Limb (tissue), 2 donors: ENCODE data around the gene CLBA1.
"Not testable (repeated sequence)": the region's sequence is repeated elsewhere in the genome, so short reads cannot be mapped to it uniquely, and the experiment has no call there.

Experiments used
- DNase-seq, 2 donors: peaks; one replicate each; pipeline ENCODE4 v3.0.0-alpha.2; 2016; ENCODE audit errors: extremely low spot score in 2 of 2

The CLBA1 gene

DNA sequence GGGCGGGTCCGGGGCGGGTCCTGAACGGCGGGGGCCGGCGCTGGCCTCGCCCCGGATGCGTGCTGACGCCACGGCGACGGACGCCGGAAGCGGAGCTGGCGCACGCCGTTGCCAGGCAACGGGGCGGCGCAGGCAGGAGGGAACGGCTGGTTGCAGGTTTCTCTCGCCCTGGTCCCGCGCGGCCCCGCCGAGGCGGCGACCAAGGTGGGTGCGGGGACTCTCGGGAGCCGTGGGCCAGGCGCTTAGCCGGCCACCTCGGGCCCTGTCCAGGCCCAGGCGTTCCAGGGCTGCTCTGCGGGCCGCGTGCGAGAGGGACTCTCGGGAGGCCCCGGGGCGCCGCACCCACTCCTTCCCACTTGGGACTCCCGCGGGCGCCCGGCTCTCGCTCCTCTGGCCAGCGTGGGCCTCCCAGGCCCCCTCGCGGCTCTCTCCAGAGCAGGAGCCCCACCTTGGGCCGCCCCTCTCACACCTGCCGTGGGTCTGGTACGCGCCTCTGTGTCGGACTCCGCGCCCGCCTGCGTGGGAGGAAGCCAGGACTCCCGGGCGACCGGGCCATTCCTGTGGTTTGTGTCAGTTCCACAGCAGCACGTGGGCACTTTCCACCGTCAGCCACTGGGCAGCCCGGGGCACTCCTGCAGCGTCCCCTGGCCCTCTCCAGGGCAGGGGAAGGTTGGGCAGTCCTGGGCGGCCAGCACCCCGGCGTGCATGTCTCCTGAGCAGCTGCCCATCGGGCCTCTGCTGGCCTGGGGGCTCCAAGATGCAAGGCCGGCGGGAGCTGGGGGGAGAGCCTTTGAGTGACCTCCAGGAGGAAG lies at the start of gene CLBA1:
Gene CLBA1, plus strand, starts transcription at position 114 of the 812 bp plus-strand sequence. Its CDS starts 644 bp downstream, at position 758.
- peak; percentile 91 to 95 for DNase-seq

DNA sequence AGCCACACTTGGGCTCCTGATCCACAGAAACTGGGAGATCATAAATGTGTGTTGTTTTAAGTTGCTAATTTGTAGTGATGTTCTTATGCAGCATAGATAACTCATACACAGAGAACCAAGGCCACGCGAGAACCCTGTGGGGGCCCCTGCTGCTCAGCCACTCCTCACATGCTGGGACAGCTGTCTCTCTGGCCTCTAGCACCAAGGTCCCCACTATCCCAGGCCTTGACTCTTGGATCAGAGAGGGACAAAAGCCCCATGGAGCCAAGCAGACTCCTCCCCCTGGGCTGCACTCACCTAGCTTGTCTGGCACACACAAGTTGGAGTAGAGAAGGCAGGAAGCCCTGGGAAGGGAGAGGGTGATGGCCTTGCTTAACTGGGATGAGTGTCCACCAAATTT lies 49.6 kb upstream of the CLBA1 start:
- peak in 1 of 2 donors; percentile 14 for DNase-seq

DNA sequence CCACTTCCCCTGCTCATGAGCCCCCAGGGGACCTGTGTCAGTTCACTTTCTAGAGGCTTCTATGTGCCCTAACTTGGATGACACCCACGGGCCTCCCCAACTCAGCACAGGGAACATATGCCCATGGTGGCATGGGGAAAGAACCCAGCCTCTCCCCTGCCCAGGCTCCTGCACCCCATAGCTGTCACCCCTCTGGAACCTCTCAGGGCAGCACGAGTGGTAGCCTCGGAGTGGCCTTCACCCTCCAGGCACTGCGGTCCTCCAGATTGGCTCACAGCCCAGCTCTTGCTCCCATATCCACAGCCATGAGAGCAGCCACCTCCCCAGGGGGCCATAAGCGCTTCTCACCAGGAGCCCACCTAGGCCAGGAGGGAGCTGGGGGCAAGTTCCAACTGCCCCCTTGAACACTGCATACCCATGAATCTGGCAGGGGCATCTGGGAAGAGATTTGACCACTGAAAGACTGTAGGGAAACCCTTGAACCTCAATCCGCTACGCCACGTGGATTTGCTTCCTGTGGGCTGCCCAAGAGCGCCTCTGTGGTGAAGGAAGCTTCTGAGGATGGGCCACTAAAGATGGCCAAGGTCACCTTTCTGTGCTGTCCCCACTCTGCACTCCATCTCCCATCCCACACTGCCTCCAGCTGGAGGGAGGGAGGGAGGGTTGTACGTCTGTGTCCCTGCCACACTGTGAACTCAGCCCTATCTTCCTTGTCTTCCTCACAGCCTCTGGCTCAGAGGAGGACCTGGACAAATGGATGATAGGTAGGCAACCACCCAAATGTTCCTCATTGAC lies 49.0 kb upstream of the CLBA1 start:
- peak in 1 of 2 donors; percentile 21 for DNase-seq

DNA sequence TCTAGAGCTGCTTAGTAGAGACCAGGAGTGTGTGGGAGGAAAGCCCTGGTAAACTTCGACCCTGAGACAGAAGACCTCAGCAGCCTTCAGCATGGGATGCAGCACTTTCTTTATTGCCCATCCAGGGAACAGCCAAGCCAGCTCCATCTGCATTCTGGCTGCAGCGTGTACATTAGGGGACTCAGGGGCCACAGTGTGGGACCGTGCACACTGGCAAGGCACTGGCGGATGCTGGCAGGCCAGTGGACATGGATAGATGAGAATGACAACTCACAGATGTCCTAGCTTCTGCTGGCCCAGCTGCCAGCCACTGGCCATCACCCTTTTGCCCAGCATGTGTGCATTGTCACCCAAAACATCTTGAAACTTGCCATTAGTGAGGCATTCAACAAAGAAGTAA lies 48.4 kb upstream of the CLBA1 start:
- peak in 1 of 2 donors; percentile 9 for DNase-seq

DNA sequence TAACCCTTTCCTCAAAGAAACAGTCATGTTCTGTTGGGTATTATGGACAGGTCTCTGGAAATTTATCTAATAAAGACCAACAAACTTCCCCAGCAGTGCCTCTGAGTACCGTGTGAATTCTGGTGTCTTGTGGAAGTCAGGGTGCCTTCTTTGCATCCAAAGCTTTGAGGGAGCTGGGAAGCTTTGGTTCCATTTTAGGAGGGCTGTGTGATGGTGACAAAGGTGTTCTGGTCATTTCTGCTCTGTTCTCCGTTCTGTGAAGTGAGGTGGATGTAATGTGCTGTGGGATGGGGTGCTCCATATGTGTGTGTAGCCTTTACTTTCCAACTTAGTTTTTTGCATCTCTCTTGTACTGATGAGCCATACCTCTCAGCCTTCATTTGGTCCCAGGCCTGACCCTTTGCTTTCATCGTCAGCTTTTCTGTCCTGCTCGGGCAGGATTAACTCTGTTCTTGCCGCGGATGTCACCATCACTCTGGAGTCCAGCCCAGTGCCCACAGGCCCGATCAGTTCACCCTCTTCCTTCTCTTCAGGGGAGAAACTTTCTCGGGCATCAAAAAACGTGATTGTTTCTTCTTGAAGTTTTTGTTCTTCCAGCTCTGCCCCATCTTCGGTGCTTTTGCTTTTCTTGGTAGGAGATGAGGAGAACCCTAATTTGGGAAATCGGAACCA lies 47.8 kb upstream of the CLBA1 start:
- DNase-seq = peak in 1 of 2 donors; percentile 4

DNA sequence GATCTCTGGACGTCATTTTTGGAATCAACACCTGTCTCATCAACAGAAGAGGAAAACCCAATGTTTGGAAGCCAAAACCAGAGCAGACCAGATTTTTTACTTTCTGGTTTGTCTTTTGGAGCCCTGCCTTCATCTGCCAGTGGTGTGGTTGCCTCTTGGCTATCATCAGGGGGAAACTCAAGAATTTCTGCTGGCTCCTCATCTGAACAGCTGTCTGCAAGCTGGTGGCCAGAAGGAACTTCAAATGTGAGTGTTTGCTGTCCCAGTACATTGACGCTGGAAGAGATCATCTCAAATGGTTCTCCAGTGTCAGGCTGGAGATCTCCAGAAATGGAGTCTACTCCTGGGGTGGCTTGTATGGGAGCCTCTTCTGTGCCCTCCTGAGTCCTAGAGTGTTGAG lies 47.2 kb upstream of the CLBA1 start:
- peak in 1 of 2 donors; percentile 4 for DNase-seq

DNA sequence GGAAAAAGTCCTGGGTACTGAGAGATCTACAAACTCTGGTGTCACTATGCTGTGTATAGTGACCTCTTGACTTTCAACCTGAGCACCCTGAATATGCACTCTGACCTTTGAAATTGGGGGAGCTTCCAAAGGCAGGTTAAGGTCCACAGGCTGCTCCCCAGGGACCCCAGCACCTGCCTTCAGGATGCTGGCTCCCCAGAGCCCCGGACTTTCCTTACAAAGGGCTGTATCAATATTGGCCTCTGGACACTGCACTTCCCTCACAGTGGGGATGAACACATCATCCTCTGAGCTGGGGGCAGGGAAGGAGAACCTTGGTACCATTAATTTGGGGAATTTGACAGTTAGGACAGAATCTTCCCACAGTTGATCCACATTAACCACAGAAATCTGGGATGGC lies 46.6 kb upstream of the CLBA1 start:
- peak in 1 of 2 donors; percentile 6 for DNase-seq

DNA sequence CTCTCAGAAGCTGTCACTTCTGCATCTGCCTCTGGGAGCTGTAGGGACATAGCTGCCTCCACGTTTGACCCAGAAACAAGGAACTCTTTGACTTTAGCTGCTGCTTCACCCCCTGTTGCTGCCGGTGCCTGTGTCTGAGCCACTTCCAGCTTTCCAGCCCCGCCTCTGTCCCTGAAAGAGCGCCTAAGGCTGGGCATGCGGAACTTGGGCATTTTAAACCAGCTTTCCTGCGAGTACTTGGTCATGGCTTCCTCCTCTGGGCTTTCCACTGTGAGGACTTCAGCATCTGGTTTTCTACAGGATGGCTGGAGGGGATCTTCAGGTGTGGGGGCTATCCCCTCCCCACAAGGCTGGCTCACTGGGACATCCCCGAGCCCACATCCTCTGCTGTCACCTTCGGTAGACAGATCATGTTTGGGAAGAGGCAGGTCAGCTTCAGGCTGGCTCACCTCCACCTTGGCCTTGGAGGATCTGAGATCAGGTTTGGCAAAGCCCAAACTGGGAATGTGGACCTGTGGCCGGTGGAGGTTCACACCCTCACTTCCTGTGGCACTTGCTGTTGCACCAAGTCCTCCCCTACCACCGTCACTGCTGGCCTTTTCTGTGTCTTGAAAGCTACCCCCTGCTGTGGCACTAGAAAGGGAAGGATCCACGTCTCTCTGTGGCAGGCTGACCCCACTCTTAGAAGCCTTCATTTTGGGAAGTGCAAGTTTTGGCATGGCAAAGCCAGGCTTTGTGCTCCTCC lies 45.8 kb upstream of the CLBA1 start:
- peak in 1 of 2 donors; percentile 23 for DNase-seq

DNA sequence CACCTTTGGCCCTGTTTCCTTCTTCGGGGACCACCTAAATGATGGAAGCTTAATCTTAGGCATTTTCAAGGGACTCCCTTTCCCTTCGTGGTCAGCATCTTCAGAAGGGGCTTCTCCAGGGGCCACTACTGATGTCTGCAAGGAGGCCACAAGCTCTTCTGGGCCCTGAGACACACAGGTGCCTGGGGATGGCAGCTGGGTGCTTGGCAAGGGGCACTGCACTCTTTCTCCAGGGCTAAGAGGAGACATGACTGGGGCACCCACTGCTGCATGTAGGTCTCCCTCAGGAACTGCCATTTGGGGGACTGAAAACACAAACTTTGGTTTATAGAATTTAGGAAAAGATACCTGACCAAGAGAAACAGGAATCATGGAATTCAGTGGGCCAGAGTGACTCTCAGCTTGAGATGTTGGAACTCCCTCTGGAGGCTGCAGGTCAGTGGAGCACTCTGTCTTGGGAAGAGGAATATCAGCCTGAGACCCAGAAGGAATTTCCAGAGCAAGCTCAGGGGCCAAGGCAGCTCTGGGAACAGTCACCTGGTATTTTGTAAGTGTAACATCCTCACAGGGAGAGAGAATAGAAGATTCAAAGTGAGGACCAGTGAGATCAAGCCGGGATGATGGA lies 45.0 kb upstream of the CLBA1 start:
- no peak for DNase-seq

DNA sequence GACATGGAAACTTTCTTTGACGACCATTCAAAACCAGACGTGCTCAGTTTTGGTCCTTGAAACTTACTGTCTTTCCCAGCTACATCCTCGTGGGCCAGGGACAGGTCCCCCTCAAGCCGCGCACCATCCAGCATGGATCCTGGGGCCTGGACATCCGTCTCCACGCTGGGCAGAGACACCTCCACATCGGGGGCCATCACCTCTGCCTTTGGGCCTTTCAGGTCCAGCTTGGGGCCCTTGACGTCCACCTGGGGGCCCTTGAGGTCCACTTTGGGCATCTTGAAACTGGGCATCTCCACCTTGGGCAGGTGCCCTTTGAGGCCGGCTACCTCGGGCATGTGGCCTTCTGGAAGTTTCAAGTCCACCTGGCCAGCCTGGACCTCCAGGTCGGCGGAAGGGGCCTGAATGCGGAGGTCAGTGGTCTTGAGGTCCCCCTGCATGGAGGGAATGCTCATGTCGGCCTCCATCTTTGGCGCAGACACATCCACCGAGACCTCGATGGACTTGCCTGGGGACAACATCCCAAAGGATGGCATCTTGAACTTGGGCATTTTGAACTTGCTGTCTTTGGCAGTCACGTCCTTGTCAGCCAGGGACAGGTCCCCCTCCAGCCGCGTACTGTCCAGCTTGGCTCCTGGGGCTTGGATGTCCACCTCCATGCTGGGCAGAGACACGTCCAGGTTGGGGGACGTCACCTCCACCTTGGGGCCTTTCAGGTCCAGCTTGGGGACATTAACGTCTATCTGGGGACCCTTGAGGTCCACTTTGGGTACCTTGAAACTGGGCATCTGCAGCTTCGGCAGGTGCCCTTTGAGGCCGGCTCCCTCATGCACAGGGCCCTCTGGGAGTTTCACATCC lies 43.9 kb upstream of the CLBA1 start:
- DNase-seq = no peak

DNA sequence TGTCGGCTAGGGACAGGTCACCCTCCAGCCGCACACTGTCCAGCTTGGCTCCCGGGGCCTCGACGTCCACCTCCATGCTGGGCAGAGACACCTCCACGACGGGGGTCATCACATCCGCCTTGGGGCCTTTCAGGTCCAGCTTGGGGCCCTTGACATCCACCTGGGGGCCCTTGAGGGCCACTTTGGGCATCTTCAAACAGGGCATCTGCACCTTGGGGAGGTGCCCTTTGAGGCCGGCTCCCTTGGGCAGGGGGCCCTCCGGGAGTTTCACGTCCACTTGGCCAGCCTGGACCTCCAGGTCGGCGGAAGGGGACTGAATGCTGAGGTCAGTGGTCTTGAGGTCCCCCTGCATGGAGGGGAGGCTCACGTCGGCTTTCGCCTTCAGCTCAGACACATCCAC lies 43.0 kb upstream of the CLBA1 start:
- DNase-seq = no peak

DNA sequence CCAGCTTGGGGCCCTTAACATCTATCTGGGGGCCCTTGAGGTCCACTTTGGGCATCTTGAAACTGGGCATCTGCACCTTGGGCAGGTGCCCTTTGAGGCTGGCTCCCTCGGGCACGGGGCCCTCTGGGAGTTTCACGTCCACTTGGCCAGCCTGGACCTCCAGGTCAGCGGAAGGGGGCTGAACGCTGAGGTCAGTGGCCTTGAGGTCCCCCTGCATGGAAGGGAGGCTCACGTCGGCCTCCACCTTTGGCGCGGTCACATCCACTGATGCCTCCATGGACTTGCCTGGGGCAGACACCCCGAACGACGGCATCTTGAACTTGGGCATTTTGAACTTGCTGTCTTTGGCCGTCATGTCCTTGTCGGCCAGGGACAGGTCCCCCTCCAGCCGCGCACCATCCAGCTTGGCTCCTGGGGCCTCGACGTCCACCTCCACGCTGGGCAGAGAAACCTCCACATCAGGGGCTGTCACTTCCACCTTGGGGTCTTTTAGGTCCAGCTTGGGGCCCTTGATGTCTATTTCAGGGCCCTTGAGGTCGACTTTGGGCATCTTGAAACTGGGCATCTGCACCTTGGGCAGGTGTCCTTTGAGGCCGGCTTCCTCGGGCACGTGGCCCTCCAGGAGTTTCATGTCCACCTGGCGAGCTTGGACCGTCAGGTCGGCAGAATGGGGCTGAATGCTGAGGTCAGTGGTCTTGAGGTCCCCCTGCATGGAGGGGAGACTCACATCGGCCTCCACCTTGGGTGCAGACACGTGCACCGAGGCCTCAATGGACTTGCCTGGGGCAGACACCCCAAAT lies 42.2 kb upstream of the CLBA1 start:
- DNase-seq = not testable (repeated sequence)

DNA sequence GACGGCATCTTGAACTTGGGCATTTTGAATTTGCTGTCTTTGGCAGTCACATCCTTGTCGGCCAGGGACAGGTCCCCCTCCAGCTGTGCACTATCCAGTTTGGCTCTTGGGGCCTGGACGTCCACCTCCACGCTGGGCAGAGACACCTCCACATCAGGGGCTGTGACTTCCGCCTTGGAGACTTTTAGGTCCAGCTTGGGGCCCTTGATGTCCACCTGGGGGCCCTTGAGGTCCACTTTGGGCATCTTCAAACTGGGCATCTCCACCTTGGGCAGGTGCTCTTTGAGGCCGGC lies 41.6 kb upstream of the CLBA1 start:
- DNase-seq = not testable (repeated sequence)

DNA sequence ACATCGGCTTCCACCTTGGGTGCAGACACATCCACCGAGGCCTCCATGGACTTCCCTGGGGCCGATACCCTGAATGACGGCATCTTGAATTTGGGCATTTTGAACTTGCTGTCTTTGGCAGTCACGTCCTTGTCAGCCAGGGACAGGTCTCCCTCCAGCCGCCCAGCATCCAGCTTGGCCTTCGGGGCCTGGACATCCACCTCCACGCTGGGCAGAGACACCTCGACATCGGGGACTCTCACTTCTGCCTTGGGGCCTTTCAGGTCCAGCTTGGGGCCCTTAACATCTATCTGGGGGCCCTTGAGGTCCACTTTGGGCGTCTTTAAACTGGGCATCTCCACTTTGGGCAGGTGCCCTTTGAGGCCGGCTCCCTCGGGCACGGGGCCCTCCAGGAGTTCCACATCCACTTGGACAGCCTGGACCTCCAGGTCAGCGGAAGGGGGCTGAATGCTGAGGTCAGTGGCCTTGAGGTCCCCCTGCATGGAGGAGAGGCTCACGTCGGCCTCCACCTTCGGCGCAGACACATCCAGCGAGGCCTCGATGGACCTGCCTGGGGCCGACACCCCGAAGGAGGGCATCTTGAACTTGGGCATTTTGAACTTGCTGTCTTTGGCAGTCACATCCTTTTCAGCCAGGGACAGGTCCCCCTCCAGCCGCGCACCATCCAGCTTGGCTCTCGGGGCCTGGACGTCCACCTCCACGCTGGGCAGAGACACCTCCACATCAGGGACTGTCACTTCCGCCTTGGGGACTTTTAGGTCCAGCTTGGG lies 41.0 kb upstream of the CLBA1 start:
- not testable (repeated sequence) for DNase-seq

DNA sequence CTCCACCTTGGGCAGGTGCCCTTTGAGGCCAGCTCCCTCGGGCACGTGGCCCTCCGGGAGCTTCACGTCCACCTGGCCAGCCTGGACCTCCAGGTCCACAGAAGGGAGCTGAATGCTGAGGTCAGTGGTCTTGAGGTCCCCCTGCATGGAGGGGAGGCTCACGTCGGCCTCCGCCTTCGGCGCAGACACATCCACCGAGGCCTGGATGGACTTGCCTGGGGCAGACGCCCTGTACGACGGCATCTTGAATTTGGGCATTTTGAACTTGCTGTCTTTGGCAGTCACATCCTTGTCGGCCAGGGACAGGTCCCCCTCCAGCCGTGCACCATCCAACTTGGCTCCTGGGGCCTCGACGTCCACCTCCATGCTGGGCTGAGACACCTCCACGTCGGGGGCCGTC lies 40.3 kb upstream of the CLBA1 start:
- DNase-seq = not testable (repeated sequence)

DNA sequence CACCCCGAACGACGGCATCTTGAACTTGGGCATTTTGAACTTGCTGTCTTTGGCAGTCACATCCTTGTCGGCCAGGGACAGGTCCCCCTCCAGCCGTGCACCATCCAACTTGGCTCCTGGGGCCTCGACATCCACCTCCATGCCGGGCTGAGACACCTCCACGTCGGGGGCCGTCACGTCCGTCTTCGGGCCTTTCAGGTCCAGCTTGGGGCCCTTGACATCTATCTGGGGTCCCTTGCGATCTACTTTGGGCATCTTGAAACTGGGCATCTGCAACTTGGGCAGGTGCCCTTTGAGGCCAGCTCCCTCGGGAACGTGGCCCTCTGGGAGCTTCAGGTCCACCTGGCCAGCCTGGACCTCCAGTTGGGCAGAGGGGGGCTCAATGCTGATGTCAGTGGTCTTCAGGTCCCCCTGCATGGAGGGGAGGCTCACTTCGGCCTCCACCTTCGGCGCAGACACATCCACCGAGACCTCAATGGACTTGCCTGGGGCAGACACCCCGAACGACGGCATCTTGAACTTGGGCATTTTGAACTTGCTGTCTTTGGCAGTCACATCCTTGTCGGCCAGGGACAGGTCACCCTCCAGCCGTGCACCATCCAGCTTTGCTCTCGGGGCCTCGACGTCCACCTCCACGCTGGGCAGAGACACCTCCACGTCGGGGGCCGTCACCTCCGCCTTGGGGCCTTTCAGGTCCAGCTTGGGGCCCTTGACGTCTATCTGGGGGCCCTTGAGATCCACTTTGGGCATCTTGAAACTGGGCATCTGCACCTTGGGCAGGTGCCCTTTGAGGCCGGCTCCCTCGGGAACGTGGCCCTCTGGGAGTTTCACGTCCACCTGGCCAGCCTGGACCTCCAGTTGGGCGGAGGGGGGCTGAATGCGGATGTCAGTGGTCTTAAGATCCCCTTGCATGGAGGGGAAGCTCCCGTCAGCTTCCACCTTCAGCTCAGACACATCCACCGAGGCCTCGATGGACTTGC lies 39.3 kb upstream of the CLBA1 start:
- not testable (repeated sequence) for DNase-seq

DNA sequence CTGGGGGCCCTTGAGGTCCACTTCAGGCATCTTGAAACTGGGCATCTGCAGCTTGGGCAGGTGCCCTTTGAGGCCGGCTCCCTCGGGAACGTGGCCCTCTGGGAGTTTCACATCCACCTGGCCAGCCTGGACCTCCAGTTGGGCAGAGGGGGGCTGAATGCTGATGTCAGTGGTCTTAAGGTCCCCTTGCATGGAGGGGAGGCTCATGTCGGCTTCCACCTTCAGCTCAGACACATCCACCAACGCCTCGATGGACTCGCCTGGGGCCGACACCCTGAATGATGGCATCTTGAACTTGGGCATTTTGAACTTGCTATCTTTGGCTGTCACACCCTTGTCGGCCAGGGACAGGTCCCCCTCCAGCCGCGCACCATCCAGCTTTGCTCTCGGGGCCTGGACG lies 38.4 kb upstream of the CLBA1 start:
- not testable (repeated sequence) for DNase-seq
